Large intestine (tissue), 3 donors: ENCODE results near the gene AMDHD1. TPM values are rescaled to one million over a fixed set of nuclear protein-coding genes. Genes with fewer than 3 reads are reported as not detected.

Experiments
- DNase-seq, 2 donors: peaks; one replicate each; pipeline versions ENCODE4 v3.0.0 to v3.0.0-alpha.2; 2013
- H3K27ac ChIP-seq: one replicate; pipeline ENCODE4 v1.5.1; 2013; ENCODE audit warnings: low read length
- H3K27me3 ChIP-seq: 2 replicates; pipeline ENCODE4 v1.6.1; 2013; ENCODE audit warnings: low read length; ENCODE audit not compliant: control insufficient read depth, insufficient read depth
- H3K36me3 ChIP-seq: 2 replicates; pipeline ENCODE4 v1.6.1; 2013; ENCODE audit warnings: low read length; ENCODE audit not compliant: control insufficient read depth, insufficient read depth
- H3K4me1 ChIP-seq: one replicate; pipeline ENCODE4 v1.6.1; 2013; ENCODE audit warnings: low read length; ENCODE audit not compliant: control insufficient read depth, insufficient read depth
- H3K4me3 ChIP-seq: one replicate; pipeline ENCODE4 v1.5.1; 2013; ENCODE audit warnings: low read length
- H3K9me3 ChIP-seq: one replicate; pipeline ENCODE4 v1.6.1; 2013; ENCODE audit warnings: mild to moderate bottlenecking, low read depth, low read length, moderate library complexity; ENCODE audit not compliant: control insufficient read depth
- WGBS: methylation state at CpG from one replicate; pipeline ENCODE4 v1.1.5; 2013; ENCODE audit warnings: low lambda C conversion rate; ENCODE audit not compliant: insufficient coverage; 5-methylcytosine and 5-hydroxymethylcytosine counted together
- polyA plus RNA-seq: library from polyadenylated mRNA; unstranded; fragments of 120-200 nt; gene quantifications from one replicate; pipeline ENCODE4 v1.2.1, GENCODE V29; 2013

The AMDHD1 gene
- polyA plus RNA-seq, 1 donor: 2.7 TPM

DNA sequence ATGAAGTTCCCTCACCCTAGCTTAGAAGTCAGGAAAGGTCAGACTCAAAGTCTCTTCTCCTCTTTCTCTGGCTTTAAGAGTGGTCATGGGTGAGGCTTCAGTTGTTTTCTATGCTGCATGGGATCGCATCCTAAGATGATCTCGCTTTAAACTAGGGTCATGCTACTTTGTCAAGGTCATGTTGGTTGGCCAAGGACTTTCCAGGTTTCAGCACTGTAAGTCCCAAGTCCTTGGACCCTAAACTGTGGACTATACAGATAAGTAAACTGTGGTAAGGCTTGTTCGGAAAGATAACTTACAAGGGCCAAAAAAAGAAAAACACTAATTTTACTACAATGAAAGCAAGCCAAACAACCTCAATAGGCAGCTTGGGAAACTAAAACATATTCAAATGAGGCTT, 35.6 kb downstream of the AMDHD1 start:
- no peak overlapping the region for H3K27ac ChIP-seq
- peaks cover 15% of the 10 kb centered on the region for H3K4me1 ChIP-seq
- H3K9me3 ChIP-seq: no peaks in the 10 kb centered on the region
- no peak overlapping the region for H3K4me3 ChIP-seq
- WGBS: no CpG with 5 or more reads among the region's 3 CpGs
- no peak for DNase-seq
- no peaks in the 10 kb centered on the region for H3K36me3 ChIP-seq
- no peaks in the 10 kb centered on the region for H3K27me3 ChIP-seq

DNA sequence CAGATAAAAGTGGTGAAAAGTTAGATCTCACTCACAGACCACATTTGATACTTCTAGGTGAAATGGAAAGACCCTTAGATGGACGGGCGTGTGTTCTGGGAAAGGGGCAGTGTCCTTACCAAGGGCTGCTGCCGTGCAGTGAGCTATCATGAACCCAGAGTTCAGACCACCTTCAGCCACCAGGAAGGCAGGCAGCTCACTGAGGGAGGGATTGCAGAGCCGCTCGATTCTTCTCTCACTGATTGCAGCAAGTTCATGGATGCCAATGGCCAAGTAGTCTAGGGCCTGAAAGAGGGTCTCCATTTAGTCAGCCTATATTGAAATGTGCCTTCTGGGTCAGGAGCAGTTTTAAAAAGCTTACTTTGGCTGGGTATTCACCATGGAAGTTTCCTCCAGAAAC, 37.3 kb downstream of the AMDHD1 start:
- H3K27ac ChIP-seq: peak overlapping the region; percentile 8
- H3K36me3 ChIP-seq: no peaks in the 10 kb centered on the region
- no peak overlapping the region for H3K4me3 ChIP-seq
- no peak for DNase-seq
- H3K9me3 ChIP-seq: no peaks in the 10 kb centered on the region
- H3K27me3 ChIP-seq: no peaks in the 10 kb centered on the region
- WGBS: no CpG with 5 or more reads among the region's 5 CpGs
- peaks cover 8% of the 10 kb centered on the region for H3K4me1 ChIP-seq

DNA sequence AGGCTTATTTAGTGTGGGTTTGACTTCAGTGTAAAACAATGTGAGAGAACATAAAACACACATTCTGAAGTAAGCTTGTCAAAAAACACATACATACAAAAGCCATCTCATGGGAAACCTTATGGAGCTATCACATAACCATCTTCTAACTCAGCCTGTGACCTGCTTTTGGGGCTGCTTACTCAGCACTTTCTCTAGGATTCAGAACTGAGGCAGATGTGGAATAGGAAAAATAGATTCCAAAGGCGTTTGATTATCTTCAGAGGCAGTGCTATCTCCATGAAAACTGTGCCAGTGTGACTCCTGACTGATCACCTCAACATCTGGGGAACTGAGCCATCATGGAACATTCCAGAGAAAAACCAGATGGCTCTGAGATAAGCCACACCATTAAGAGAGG, 39.5 kb downstream of the AMDHD1 start:
- no peaks in the 10 kb centered on the region for H3K27me3 ChIP-seq
- no peaks in the 10 kb centered on the region for H3K36me3 ChIP-seq
- peaks cover 8% of the 10 kb centered on the region for H3K4me1 ChIP-seq
- H3K27ac ChIP-seq: no peak overlapping the region
- no peaks in the 10 kb centered on the region for H3K9me3 ChIP-seq
- no CpG with 5 or more reads among the region's 1 CpG for WGBS
- no peak overlapping the region for H3K4me3 ChIP-seq
- DNase-seq: no peak

DNA sequence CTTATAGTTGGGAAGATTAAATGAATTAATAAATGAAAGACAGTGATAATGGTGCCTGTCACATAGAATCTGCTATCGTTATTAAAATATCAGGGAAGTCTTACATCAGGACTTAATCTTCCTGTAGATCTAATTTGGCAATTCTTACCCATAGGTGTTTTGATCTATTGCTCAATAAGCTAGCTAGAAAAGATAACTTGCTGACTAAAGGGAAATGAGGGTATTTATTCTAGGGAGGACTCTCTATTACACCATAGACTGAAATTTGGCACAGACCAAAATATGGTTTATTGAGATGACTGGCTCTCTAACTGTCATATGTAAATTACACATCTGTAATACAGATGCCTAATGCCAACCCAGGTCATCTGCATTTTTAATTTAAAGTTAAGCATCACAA, 41.6 kb downstream of the AMDHD1 start:
- H3K27me3 ChIP-seq: peaks cover 3% of the 10 kb centered on the region
- peaks cover 8% of the 10 kb centered on the region for H3K4me1 ChIP-seq
- DNase-seq: no peak
- WGBS: no CpG with 5 or more reads among the region's 1 CpG
- H3K27ac ChIP-seq: no peak overlapping the region
- H3K9me3 ChIP-seq: no peaks in the 10 kb centered on the region
- no peaks in the 10 kb centered on the region for H3K36me3 ChIP-seq
- no peak overlapping the region for H3K4me3 ChIP-seq

GRCh38 chr12:95986635-95987570, 43.8 kb downstream of the AMDHD1 start:
- H3K4me3 ChIP-seq: no peak overlapping the region
- H3K27me3 ChIP-seq: peaks cover 3% of the 10 kb centered on the region
- no peak for DNase-seq
- no peak overlapping the region for H3K27ac ChIP-seq
- 74% methylated on average over 5 of the region's 14 CpGs for WGBS
- H3K4me1 ChIP-seq: no peaks in the 10 kb centered on the region
- peaks cover 2% of the 10 kb centered on the region for H3K36me3 ChIP-seq
- H3K9me3 ChIP-seq: no peaks in the 10 kb centered on the region

- WGBS: 97% methylated on average over 5 of the region's 11 CpGs
- Histone ChIP-seq H3K36me3 (peaks cover 2% of the 10 kb centered on the region), H3K4me3 (no peak overlapping the region), H3K27me3 (peaks cover 3% of the 10 kb centered on the region), H3K4me1 (no peaks in the 10 kb centered on the region), H3K27ac (no peak overlapping the region), H3K9me3 (no peaks in the 10 kb centered on the region)
- DNase-seq: no peak
Measured at GRCh38 chr12:95988506-95989275, 45.6 kb downstream of the AMDHD1 start.

DNA sequence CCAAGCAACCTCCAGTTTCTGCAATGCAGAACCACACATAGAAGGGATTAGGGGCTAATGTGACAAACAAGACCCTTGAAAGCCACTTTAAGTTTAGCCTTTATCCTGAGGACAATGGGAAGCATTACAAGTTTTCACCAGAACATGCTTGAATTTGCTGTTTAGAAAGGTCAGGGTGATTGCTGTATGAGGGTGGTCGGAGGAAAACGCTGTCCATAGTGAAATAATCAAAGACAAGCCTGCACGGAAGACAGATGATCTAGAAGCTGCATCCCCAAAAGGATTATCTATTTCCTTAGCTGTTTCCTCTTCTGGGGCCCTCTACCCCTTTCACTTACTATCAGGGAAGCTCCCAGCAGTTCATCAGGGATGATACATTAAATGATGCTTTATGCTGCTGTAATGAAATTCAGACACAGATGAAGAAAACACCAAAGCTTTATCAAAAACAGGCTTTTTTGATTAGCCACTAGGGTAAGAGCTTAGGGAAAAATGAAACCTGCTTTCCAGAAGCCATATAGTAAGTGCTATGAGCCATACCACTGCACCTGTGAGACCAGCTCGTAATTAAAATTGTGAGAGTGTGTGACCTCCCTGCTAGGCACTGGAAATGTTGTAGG, 46.5 kb downstream of the AMDHD1 start:
- Histone ChIP-seq H3K27me3 (peaks cover 3% of the 10 kb centered on the region), H3K36me3 (peaks cover 2% of the 10 kb centered on the region), H3K4me3 (no peak overlapping the region), H3K27ac (no peak overlapping the region), H3K9me3 (no peaks in the 10 kb centered on the region), H3K4me1 (no peaks in the 10 kb centered on the region)
- DNase-seq: no peak
- no CpG with 5 or more reads among the region's 4 CpGs for WGBS

DNA sequence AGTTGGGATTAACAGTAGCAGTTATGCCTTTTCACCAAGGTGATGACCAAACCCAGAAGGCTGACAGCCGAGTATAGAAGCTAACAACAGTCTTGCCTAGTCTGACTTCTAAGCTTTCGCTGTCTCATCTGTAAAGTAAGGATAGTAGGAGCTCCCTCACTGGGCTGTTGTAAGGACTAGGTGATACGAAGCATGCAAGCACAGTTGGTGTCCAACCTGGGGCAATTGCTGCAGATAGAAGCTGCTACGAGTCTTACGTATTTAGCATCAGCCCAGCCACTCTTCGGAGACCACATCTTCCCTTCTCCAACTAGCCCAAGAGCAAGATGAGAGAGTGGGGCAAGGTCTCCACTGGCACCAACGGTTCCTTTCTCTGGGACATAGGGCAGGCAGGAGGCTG, 47.0 kb downstream of the AMDHD1 start:
- no peak overlapping the region for H3K4me3 ChIP-seq
- DNase-seq: no peak
- H3K27ac ChIP-seq: no peak overlapping the region
- 100% methylated on average over 1 of the region's 7 CpGs for WGBS
- H3K4me1 ChIP-seq: no peaks in the 10 kb centered on the region
- no peaks in the 10 kb centered on the region for H3K9me3 ChIP-seq
- H3K27me3 ChIP-seq: peaks cover 3% of the 10 kb centered on the region
- H3K36me3 ChIP-seq: peaks cover 2% of the 10 kb centered on the region

GRCh38 chr12:95993907-95994306, 50.8 kb downstream of the AMDHD1 start:
- Histone ChIP-seq H3K27ac (no peak overlapping the region), H3K4me1 (peaks cover 19% of the 10 kb centered on the region), H3K36me3 (peaks cover 2% of the 10 kb centered on the region), H3K4me3 (no peak overlapping the region), H3K9me3 (no peaks in the 10 kb centered on the region), H3K27me3 (no peaks in the 10 kb centered on the region)
- DNase-seq: no peak
- WGBS: no CpG with 5 or more reads among the region's 7 CpGs

- no peaks in the 10 kb centered on the region for H3K27me3 ChIP-seq
- H3K36me3 ChIP-seq: peaks cover 2% of the 10 kb centered on the region
- peaks cover 19% of the 10 kb centered on the region for H3K4me1 ChIP-seq
- no CpG with 5 or more reads among the region's 5 CpGs for WGBS
- DNase-seq: no peak
- no peak overlapping the region for H3K27ac ChIP-seq
- no peak overlapping the region for H3K4me3 ChIP-seq
- H3K9me3 ChIP-seq: no peaks in the 10 kb centered on the region
Measured at GRCh38 chr12:95994476-95994875, 51.3 kb downstream of the AMDHD1 start.
